ENCODE measurements around the gene FAR2. TPM values are rescaled to one million over a fixed set of nuclear protein-coding genes. Genes with fewer than 3 reads are reported as not detected.

FAR2 gene
- polyA plus RNA-seq, 4 donors: 37.3 to 42.8 (median 39.4) TPM

DNA sequence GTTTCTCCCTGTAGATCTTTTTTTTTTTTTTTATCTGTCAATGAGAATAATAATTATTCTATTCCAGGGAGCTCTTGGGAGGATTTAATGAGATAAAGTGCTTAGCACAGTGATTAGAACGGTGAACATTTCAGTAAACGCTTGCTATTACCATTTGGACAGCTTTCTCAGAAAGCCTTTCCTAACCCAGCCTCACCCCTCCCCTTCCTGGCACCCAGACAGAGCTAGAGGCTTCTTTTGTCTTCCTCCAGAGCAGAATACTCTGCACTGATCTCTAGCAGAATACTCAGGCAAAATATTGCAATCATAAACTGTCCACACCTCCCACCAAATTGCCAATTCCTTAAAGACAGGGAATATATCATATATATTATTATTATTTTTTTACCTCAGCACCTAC lies 165.3 kb downstream of the FAR2 start:
- no peak for DNase-seq (ENCODE audit: low read depth in 4 of 4, low spot score in 2 of 4)

DNA sequence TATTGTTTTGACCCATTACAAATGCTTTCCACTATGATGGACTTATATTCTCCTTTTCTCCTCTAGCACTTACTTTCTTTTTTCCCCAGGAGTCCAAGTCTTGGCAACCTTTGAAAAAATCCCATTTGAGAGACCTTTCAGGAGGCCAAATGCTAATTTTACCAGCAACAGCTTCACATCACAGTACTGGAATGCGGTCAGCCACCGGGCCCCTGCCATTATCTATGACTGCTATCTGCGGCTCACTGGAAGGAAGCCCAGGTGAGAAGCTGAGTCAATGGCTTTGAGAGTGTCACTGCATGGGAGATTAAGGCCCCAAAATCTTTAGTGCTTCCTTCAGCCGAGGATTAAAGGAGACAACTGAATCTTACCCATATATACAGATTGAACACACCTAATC lies 167.7 kb downstream of the FAR2 start:
- DNase-seq (ENCODE audit: low read depth in 4 of 4, low spot score in 2 of 4): no peak

DNA sequence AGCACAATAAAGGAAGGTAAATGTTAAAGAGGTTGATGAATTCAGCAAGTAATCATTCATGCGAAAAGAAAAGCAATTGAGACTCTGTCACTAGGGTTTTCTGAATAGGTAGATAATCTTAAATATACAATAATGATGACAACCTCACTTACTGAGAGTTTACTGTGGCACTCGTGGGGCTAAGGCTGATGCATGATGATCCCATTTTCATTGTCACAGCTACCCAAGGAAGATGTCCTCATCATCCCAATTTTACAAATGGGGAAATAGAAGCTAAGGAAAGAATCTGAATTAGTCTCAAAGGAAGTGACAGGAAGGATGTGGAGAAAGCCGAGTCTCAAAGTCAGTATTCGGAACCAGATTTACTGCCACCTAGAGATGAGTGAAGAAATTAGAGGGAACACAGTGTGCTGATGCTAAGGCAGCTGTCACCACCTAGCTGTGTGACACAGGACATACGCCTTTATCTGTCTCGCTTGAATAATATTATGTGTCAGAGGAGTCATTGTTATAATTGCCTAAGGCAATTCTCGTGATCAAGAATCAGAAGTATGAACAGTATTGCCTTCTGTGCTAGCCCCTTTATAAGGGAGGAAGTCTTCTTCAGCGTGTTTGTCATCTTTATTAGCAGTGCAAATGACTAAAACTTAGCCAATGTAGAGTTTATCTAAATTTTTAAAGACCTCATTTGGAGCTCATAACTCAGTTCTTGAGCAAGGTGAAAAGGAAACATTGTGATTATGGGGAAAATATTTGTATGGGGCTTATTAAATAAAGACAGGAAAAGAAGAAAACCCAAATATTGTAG lies 168.7 kb downstream of the FAR2 start:
- peak in 3 of 4 donors; percentile 11 to 51 (median 13) for DNase-seq (ENCODE audit: low read depth in 4 of 4, low spot score in 2 of 4)

DNA sequence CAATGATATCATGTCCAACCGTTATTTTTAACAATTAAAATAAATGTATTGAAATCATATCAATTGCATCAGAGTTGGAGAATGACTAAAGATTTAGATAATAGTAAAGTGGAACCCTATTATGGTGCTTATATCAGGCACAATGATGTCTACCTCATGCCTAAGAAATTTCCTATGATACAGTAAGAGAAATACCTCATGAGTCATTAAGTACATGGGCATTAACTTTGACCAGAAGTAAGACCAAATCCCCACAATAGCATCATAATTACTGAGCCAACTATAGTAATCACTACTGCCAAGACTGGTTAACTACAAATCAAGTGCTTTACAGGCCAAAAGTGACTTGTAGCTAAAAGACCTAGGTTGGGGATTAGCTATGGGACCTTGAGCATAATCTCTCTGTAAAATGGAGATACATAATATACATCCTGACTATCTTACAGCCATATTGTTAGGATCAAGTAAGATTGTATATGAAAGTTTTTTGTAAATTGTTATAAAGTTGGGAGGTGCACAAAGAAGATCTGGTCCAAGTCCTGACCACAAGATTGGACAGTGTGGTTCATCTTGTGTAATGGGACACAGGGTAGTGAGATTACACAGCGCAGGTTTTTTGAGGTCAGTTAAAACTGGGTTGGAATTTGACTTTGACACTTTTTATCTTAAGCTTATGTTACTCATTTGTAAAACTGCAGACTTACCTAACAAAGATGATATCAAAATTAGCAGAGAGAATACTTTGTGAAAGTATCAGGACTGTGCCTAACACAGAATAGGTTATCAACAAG lies 171.4 kb downstream of the FAR2 start:
- no peak for DNase-seq (ENCODE audit: low read depth in 4 of 4, low spot score in 2 of 4)

DNA sequence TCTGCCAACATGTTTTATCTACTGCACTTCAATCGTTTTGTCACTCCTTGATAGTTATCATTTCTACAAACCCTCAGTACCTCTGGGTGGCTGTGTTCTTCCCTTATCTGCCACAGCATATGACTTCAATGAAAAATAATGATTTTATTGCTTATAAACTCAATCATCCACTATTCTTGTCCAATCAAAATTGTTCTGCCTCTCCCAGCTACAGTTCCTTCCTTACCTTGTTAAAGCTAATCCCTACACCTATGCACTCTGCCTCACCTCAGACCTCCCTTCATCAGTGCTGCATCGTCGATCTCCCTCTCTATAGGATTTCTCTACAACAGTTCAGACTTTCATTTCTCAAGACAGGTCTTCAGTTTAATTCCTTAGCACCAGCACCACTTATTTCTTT lies 173.1 kb downstream of the FAR2 start:
- DNase-seq (ENCODE audit: low read depth in 4 of 4, low spot score in 2 of 4): no peak

DNA sequence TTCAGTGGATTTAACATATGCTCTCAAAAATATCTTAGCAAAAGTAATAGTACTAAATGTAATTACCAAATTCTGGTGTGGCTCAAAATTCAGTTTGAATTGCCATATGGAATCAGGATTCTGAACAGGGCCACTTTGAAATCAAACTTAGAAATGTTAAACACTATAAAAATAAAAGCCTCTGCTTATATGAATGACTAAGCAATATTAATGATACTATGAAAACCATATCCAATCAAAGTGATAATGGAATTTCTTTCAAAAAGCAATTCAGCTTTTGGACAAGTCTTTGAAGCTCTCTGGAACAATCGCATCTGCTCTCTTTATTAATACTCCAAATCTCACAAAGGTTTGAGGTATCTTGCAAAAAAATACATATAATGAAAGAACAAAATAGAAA lies 180.3 kb downstream of the FAR2 start:
- DNase-seq (ENCODE audit: low read depth in 4 of 4, low spot score in 2 of 4): no peak

DNA sequence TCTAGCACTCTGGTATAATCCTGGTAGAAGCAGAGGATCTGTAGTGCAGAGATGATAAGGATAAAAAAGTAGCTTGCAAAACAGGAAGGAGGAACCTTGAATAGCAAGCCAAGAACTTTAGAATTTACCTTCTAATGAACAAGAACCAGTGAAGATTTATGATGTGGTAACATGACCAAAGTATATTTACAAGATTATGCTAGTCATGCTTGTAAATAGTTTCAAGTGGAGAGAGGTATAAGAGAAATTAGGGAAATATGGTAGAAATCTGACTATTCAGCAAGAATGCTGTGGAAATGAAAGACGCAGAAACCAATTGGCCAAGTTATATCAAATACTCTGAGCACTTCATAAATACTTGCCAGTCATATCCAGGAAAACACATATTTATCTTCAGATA lies 184.1 kb downstream of the FAR2 start:
- DNase-seq (ENCODE audit: low read depth in 4 of 4, low spot score in 2 of 4): no peak

DNA sequence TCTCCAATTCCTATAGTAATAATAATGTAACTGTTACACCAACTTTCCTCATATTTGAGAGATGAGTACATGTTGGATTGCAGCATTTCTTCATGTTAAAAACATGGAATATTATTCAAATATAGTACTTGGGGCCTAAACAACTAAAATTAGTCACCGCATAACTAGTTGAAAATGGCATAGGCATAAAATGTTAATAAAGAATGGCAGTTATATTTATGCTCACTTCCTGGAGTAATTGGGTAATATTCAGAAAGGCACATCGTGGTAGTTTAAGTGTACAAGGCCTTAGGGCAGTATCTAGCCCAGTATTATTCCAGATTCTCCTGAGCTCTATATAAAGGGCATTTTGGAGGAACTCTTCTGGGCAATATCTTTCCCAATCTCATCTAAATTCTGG lies 185.9 kb downstream of the FAR2 start:
- no peak for DNase-seq (ENCODE audit: low read depth in 4 of 4, low spot score in 2 of 4)

DNA sequence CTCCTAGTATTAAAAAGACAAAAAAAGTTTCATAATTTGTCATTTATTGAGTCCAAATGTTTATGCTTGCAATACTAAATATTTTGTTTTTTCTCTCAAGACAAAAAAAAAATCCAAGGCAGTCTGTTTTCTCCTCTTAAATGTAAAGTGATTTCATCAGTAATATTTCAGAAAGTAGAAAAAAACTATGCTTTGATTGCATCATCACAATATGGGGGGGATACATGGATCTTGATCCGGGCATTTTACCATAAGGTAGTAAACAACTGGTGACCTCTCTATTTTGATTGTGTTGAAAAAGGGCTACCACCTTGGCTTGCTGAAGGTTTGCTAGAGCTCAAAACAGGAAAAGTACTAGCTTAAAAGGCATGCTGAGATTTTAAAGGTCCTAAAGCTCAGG lies 188.2 kb downstream of the FAR2 start:
- no peak for DNase-seq (ENCODE audit: low read depth in 4 of 4, low spot score in 2 of 4)

DNA sequence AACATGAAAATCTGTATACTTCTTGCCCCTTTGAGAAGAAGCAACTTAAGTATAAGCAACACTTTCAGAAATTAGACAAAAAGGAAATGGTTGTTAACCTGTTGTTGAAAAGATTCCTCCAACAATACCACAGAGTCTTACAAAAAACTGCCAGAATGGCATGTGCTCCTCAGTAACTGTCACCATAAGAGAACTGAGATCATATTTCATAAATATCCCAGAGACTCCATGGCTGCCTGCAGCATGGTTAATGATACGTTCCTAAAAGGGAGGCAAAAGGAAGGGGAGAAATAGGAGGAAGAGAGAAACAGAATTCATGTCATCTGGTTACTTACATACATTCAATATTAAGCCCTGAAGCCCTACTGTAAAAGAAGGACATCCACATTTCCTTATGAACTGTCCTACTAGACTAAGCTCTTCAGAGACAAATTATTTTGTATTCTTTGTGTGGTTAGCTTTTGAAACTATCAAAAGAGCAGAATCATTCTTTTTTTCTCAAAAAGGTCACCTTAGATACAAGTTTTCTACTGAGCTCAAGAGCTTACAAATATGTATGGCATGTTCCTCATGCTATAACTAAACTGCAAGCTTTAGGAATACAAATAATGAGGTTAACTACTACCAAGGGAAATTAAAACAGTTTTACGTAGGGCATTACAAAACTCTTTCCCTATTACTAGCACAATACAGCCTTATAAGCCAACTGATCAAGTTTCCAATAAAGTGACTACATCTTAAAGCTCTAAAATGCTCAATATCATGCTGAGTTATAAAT lies 194.1 kb downstream of the FAR2 start:
- DNase-seq (ENCODE audit: low read depth in 4 of 4, low spot score in 2 of 4): no peak

DNA sequence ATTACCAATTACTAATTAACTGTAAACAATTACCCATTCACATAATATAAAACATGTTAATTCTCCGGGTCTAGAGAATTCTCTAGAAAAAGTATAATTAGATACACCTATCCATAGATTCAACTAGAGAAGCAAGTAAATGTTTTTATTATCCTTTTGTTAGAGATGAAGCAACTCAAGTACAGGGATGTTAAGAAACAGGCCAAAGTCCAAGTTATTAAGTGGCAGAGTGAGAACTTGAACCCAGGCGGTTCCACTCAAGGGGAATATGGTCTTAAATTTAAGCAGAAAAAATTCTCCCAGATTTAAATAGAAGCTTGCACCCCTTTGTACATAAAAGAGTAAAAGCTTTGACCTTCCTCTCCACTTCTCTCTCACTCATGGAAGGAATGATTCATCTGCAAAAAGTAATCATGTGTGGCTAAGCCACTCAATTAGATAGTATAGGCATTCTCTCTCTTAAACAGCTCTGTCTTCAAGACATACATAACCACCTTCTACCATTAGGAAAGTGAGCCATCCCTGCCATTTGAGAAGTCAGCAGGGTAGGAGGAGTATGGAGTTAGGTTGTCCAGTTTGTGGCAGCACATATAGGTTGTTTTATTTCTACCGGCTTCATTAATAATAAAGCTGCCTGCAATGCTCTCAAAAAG lies 197.8 kb downstream of the FAR2 start:
- no peak for DNase-seq (ENCODE audit: low read depth in 4 of 4, low spot score in 2 of 4)

DNA sequence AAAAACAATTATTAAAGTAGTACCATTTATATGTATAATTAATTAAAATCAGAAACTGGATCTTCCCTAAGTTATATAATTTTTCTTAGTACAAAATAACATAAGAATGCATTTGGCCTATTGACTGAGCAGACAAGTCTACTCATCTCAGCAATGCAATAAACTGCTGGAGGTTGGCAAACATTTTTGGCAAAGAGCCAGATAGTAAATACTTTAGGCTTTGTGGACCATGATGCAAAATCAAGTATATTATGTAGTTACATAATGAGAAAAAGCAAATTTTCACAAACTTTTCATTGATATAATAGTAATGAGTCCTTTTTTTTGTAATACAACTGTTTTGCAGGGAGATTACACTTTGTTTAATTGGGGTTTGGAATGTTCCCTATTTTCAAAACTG lies 201.0 kb downstream of the FAR2 start:
- no peak for DNase-seq (ENCODE audit: low read depth in 4 of 4, low spot score in 2 of 4)

DNA sequence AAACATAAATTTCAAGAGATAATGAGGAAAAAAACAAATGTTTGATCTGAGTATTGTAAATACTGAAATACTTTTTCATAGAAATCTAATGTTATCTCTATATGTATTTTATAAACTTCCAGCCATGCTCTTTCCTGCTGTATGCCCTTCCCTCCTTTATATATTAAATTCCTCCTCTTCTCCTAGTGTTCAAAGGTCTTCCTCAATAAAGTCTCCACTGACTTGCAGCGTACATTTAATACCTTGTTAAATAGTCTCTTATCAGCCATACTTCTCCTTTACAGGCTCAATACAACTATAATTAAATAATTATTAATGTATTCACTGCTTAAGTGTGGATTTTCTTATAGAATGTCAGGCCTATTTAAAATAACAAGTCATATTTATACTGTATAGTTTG lies 205.9 kb downstream of the FAR2 start:
- DNase-seq (ENCODE audit: low read depth in 4 of 4, low spot score in 2 of 4): no peak

DNA sequence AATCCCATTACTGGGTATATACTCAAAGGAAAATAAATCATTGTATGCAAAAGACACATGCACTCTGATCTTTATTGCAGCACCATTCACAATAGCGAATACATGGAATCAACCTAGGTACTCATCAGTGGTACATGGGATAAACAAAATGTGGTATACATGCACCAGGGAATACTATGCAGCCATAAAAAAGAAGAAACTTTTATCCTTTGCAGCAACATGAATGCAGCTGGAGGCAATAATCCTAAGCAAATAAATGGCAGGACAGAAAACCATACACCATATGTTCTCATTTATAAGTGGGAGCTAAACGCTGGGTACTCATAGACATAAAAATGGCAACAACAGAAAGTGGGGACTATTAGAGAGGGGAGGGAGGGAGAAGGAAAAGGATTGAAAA lies 216.0 kb downstream of the FAR2 start:
- no peak for DNase-seq (ENCODE audit: low read depth in 4 of 4, low spot score in 2 of 4)

DNA sequence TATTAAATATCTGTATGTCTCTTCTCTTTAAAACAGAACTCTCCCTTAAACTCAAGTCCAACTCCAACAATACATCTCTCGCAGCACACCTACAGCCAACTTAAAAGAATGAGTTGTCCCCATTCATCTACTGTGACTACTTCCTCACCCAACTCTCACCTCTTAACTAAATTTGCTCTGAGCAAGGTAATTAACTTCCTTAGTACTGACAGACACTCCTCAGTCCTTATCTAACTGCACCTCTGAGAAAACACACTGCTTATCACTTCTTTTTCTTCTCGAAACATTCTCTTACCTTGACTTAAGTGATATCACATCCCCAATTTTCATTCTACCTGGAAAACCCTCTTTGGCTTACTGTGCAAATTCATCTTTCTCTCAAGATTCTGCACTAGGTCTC lies 224.9 kb downstream of the FAR2 start:
- DNase-seq (ENCODE audit: low read depth in 4 of 4, low spot score in 2 of 4): no peak

DNA sequence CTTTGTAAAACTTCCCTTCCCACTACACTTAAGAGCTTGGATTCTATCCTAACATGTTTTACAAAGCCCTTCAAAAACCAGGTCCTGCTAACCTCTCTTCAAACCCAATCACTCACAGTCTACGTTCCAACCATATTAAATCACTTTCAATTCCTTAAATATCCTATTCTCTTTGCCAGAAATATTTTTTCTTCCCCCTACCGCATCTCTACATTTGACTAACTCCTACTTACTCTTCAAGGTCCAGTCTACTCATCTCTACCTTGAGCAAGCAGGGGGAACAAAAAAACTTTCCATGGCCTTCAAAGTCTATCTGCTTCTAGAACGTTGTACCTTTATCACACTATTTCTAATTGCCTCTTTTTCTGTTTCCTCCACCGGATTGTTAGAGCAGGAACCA lies 225.8 kb downstream of the FAR2 start:
- DNase-seq (ENCODE audit: low read depth in 4 of 4, low spot score in 2 of 4): no peak

DNA sequence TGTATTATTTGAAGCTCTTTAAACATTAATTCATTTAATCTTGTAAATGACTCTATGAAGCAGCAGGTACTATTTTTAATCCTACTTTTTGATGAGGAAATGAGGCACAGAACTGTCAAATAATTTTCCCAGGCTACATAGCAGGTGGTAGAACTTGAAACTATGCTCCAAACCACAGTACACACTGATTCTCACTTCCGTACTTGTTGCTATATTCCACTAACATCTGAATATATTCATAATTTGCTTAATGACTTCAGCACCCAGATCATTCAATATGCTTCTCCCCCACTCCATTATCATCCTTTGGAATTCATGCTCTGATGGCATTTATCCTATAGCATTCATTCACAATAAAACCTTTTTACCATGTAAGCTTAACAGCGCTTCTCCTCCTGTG lies 227.0 kb downstream of the FAR2 start:
- no peak for DNase-seq (ENCODE audit: low read depth in 4 of 4, low spot score in 2 of 4)

DNA sequence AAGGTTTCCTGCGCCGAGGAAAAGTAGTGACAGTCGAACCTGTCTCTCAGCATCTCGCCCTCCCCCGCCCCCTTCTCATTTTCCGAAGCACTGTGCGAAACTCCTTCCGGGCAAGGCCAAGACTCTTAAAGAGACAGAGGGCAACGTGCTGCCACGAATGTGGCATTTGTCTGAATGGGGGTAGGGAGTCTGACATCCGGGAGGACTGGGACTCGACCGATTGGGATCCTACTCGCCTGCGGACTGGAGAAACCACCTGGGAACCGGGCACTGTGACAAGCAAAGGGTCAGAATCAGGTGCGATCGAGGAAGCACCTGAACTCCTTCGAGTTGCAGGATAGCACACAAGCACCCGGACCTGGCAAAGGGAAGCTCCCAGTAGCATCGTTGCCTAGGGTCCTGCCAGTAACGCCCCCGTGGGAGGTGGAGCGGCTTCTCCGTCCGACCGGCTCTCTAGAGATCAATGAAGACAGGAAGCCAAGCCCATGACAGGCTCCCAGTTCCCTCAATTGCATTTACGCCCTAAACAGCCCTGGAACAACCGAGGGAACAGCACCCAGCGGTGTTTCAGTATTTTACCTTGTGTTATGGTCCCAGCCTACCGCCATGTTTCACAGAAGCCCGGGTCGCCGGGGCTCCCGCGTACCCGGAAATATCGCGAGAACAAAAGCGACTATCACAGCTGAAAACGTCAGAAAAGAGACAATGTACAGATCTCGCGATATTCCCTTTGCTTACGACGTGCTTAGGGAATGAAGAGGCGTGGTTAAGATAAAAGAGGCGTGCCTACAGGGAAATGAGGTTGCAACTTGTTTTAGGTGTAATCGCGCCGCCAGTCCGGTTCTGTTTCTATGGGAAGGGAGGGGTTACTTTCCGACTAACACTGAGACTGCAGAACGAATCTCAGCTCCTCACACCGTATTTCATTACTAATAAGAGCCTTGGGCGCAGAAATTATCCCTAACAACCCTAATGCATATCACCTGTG lies 231.8 kb downstream of the FAR2 start, which contains the start of gene ERGIC2:
Gene ERGIC2 (minus strand): TSS at position 637 of the 988 bp plus-strand sequence. CDS start 9,539 bp downstream, outside the sequence.
- DNase-seq (ENCODE audit: low read depth in 4 of 4, low spot score in 2 of 4): peak; percentile 98 to 99 (median 98)

DNA sequence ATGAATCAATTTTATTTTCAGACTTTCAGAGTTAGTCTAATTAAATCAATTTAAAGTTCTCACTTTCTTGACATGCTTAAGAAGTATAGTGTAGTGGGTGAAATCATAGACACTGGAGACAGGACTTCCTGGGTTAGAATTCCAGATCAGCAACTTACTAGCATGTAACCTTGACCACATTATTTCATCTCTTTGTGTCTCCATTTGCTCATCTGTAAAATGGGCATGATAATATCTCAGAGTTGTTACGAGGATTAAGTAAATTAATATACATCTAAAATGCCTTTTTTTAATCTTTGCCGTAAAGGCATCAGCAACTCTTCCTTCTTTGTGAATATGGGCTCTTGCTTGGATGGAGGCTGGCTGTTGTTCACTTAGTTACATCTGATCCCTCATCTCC lies 233.2 kb downstream of the FAR2 start:
- no peak for DNase-seq (ENCODE audit: low read depth in 4 of 4, low spot score in 2 of 4)

All from left renal cortex interstitium (tissue), 4 donors.